Heart right ventricle (tissue), 16 donors: ENCODE measurements around the gene TMEM52. TPM values are rescaled to one million over a fixed set of nuclear protein-coding genes. Genes with fewer than 3 reads are reported as not detected.

Experiments
- ATAC-seq, 8 donors: fragments of 200-7000 bp; cut with Tn5 transposase; one replicate each; pipeline ENCODE4 v1.9.1; 2020; ENCODE audit warnings: mild to moderate bottlenecking in 8 of 8, moderate library complexity in 8 of 8, moderate number of reproducible peaks in 1 of 8
- DNase-seq, 2 donors: peaks; one replicate each; pipeline ENCODE4 v3.0.0-alpha.2; 2020
- H3K27ac ChIP-seq, 10 donors: fragments of 200-600 bp; sonication (generic) in 2 of 10; one replicate each; pipeline versions ENCODE4 v1.5.0 to v1.8.0; 2020 to 2022; ENCODE audit warnings: mild to moderate bottlenecking in 3 of 10
- H3K27me3 ChIP-seq, 7 donors: fragments of 200-600 bp; one replicate each; pipeline ENCODE4 v1.8.0; 2021 to 2022; ENCODE audit warnings: mild to moderate bottlenecking in 2 of 7
- H3K36me3 ChIP-seq, 9 donors: fragments of 200-600 bp; sonication (generic) in 1 of 9; one replicate each; pipeline versions ENCODE4 v1.5.0 to v1.8.0; 2020 to 2022; ENCODE audit warnings: mild to moderate bottlenecking in 2 of 9
- H3K4me1 ChIP-seq, 9 donors: fragments of 200-600 bp; sonication (generic) in 1 of 9; one replicate each; pipeline versions ENCODE4 v1.5.0 to v1.8.0; 2020 to 2022; ENCODE audit warnings: mild to moderate bottlenecking in 4 of 9
- H3K4me3 ChIP-seq, 10 donors: fragments of 200-600 bp; sonication (generic) in 2 of 10; one replicate each; pipeline versions ENCODE4 v1.5.0 to v1.8.0; 2020 to 2022; ENCODE audit warnings: mild to moderate bottlenecking in 7 of 10, moderate library complexity in 2 of 10
- H3K9me3 ChIP-seq, 11 donors: fragments of 200-600 bp in 10 of 11; sonication (generic) in 2 of 11; one replicate each; pipeline versions ENCODE4 v1.5.0 to v1.8.0; 2013 to 2022; ENCODE audit warnings: mild to moderate bottlenecking in 2 of 11, control low read depth in 1 of 11, moderate library complexity in 1 of 11
- CTCF ChIP-seq, 9 donors: fragments of 200-600 bp; sonication (generic) in 2 of 9; IDR thresholded peaks; one replicate each; pipeline versions ENCODE4 v1.5.0 to v1.8.0; 2021 to 2022; ENCODE audit warnings: antibody characterized with exemption in 9 of 9, mild to moderate bottlenecking in 5 of 9, moderate library complexity in 1 of 9
- WGBS, 2 donors: extraction: QIAGEN DNeasy Blood & Tissue Kit; methylation state at CpG; one replicate each; pipeline ENCODE4 v1.1.7; 2013; ENCODE audit warnings: inconsistent platforms in 1 of 2; 5-methylcytosine and 5-hydroxymethylcytosine counted together
- intact Hi-C, 10 donors: fragments of 100-400 bp; cut with DNase I; formaldehyde crosslinking; loops; one replicate each; pipeline versions ENCODE4 v1.11.1 to v1.14.2; 2022
- polyA plus RNA-seq, 2 donors: library from polyadenylated mRNA; stranded (reverse); fragments of 200-250 nt; gene quantifications; one replicate each; pipeline ENCODE4 v1.2.3, GENCODE V29; 2013
- total RNA-seq, 10 donors: library from RNA; stranded (reverse); fragmentation: NEBNext Ultra II Directional in 3 of 10; extraction: Animal tissue kit (Norgen Biotek cat#: 25700) in 3 of 10; gene quantifications; one replicate each; pipeline versions ENCODE4 v1.2.1 to v1.2.4, GENCODE V29; 2021 to 2023
- donor health status: Arrhythmogenic right ventricular cardiomyopathy.
- donor health status: ischemic (EF 13 %, LVEDD 7.1; RV severe dilation, severe dysfunction).
- donor health status: healthy with polysubstance abuse.
- donor health status: DM: no; HTN: yes; CAD: no.
- donor health status: DM: no; HTN: no; CAD: no.
- donor health status: ischemic (EF 25% LVEDD 6.9; RV normal size, moderate dysfunction).
- donor health status: ischemic (EF 25% LVEDD 5.7; RV mildly dilated, moderate dysfunction).
- donor health status: healthy.
- donor health status: DM: yes; HTN: yes; CAD: no.
- donor health status: Ischemic cardiomyopathy.
- donor health status: ischemic (EF 35%, LVEDD 5.7; RV mildly dilated, moderate dysfunction).
- donor health status: nonischemic (EF 11% LVEDD 7.7; RV severe dilation, severe dysfunction).
- donor health status: DM: yes; HTN: yes; CAD: no.
- donor health status: PGD.
- donor health status: ischemic (EF 29% LVEDD 5.4; RV normal size, mild dysfunction).
- donor health status: nonischemic (EF 23%, LVEDD 6.1; RV moderate dilation, normal function).

TMEM52 gene
- total and polyA plus RNA-seq, 12 donors, result 0.58 to 11.5 (median 1.9) TPM; not detected in 2

GRCh38 chr1:1942753-1943656 lies 23.9 kb upstream of the TMEM52 start:
- H3K27ac ChIP-seq, result no peak overlapping the region
- TF ChIP-seq CTCF (IDR thresholded peaks at IDR 0.05), result no peak
- H3K4me3 ChIP-seq, result no peak overlapping the region
- no peak for ATAC-seq
- no peaks in the 10 kb centered on the region for H3K9me3 ChIP-seq
- intact Hi-C loops, result loop anchor here in 5 of 10 donors (2.0 to 10.0 kb wide), 4 partner anchors 102 to 222 kb away; no protein-coding TSS in a partner anchor
- H3K27me3 ChIP-seq, result peaks cover 0 to 32% (median 10%) of the 10 kb centered on the region in 7 donors
- peaks cover 0 to 19% (median 9%) of the 10 kb centered on the region in 9 donors for H3K4me1 ChIP-seq
- no peaks in the 10 kb centered on the region for H3K36me3 ChIP-seq
- DNase-seq, result no peak
- WGBS, 2 donors, result 82 to 86% methylated on average over 44 to 45 of the region's 45 CpGs

- Histone ChIP-seq H3K9me3 (no peaks in the 10 kb centered on the region), H3K4me3 (no peak overlapping the region), H3K27me3 (peaks cover 0 to 32% (median 10%) of the 10 kb centered on the region in 7 donors), H3K36me3 (no peaks in the 10 kb centered on the region), H3K27ac (no peak overlapping the region), H3K4me1 (peaks cover 0 to 19% (median 9%) of the 10 kb centered on the region in 9 donors)
- 77 to 82% methylated on average over 39 of the region's 39 CpGs for WGBS, 2 donors
- ATAC-seq (no peak), DNase-seq (no peak)
- intact Hi-C loops, result loop anchor here in 5 of 10 donors (2.0 to 10.0 kb wide), 4 partner anchors 103 to 223 kb away; no protein-coding TSS in a partner anchor
- no peak for TF ChIP-seq CTCF (IDR thresholded peaks at IDR 0.05)
Observed at GRCh38 chr1:1941868-1942752, 23.0 kb upstream of the TMEM52 start.

GRCh38 chr1:1941211-1941841 lies 22.2 kb upstream of the TMEM52 start:
- WGBS, 2 donors, result 62 to 67% methylated on average over 19 of the region's 19 CpGs
- Histone ChIP-seq H3K4me1 (peaks cover 0 to 11% (median 4%) of the 10 kb centered on the region in 9 donors), H3K27ac (no peak overlapping the region), H3K36me3 (no peaks in the 10 kb centered on the region), H3K4me3 (no peak overlapping the region), H3K27me3 (peaks cover 0 to 32% (median 10%) of the 10 kb centered on the region in 7 donors), H3K9me3 (no peaks in the 10 kb centered on the region)
- ATAC-seq (no peak), DNase-seq (no peak)
- no peak for TF ChIP-seq CTCF (IDR thresholded peaks at IDR 0.05)
- intact Hi-C loops, result loop anchor here in 5 of 10 donors (5.0 to 10.0 kb wide), 3 partner anchors 103 to 223 kb away; no protein-coding TSS in a partner anchor
